ENCODE data around the gene WDR74.

WDR74 gene

GRCh38 chr11:62816557-62816956 is 22.8 kb downstream of the WDR74 start:
- no peak for TF ChIP-seq CTCF (IDR thresholded peaks at IDR 0.05)
- H3K4me3 ChIP-seq (ENCODE audit: low read depth, low read length), result no peak overlapping the region
- no peaks in the 10 kb centered on the region for H3K27me3 ChIP-seq (ENCODE audit: control insufficient read depth, insufficient read depth, low read length)
- H3K9me3 ChIP-seq (ENCODE audit: control insufficient read depth, low read length), result no peaks in the 10 kb centered on the region
- no peak overlapping the region for H3K27ac ChIP-seq
- H3K9ac ChIP-seq, result no peak overlapping the region
- H2AFZ ChIP-seq, result no peak overlapping the region
- H3K4me2 ChIP-seq (ENCODE audit: low read length), result no peak overlapping the region
- no peaks in the 10 kb centered on the region for H3K4me1 ChIP-seq
- no peaks in the 10 kb centered on the region for H3K36me3 ChIP-seq (ENCODE audit: control insufficient read depth, insufficient read depth, low read length)
- no peaks in the 10 kb centered on the region for H3K79me2 ChIP-seq

GRCh38 chr11:62811659-62812058 is 27.7 kb downstream of the WDR74 start:
- H3K4me3 ChIP-seq (ENCODE audit: low read depth, low read length), result no peak overlapping the region
- H3K9ac ChIP-seq, result no peak overlapping the region
- no peaks in the 10 kb centered on the region for H3K79me2 ChIP-seq
- H3K27me3 ChIP-seq (ENCODE audit: control insufficient read depth, insufficient read depth, low read length), result no peaks in the 10 kb centered on the region
- no peaks in the 10 kb centered on the region for H3K36me3 ChIP-seq (ENCODE audit: control insufficient read depth, insufficient read depth, low read length)
- H3K9me3 ChIP-seq (ENCODE audit: control insufficient read depth, low read length), result no peaks in the 10 kb centered on the region
- TF ChIP-seq CTCF (IDR thresholded peaks at IDR 0.05), result no peak
- H2AFZ ChIP-seq, result no peak overlapping the region
- H3K4me2 ChIP-seq (ENCODE audit: low read length), result no peak overlapping the region
- no peak overlapping the region for H3K27ac ChIP-seq
- H3K4me1 ChIP-seq, result peaks cover under 1% of the 10 kb centered on the region

GRCh38 chr11:62810748-62811147 is 28.6 kb downstream of the WDR74 start:
- H3K27me3 ChIP-seq (ENCODE audit: control insufficient read depth, insufficient read depth, low read length), result no peaks in the 10 kb centered on the region
- no peaks in the 10 kb centered on the region for H3K36me3 ChIP-seq (ENCODE audit: control insufficient read depth, insufficient read depth, low read length)
- H3K79me2 ChIP-seq, result no peaks in the 10 kb centered on the region
- no peak overlapping the region for H3K9ac ChIP-seq
- no peak overlapping the region for H2AFZ ChIP-seq
- peaks cover 3% of the 10 kb centered on the region for H3K4me1 ChIP-seq
- no peak overlapping the region for H3K27ac ChIP-seq
- H3K4me3 ChIP-seq (ENCODE audit: low read depth, low read length), result no peak overlapping the region
- no peak overlapping the region for H3K4me2 ChIP-seq (ENCODE audit: low read length)
- no peaks in the 10 kb centered on the region for H3K9me3 ChIP-seq (ENCODE audit: control insufficient read depth, low read length)
- no peak for TF ChIP-seq CTCF (IDR thresholded peaks at IDR 0.05)

- Histone ChIP-seq H3K4me1 (peaks cover 3% of the 10 kb centered on the region), H3K36me3 (ENCODE audit: control insufficient read depth, insufficient read depth, low read length) (no peaks in the 10 kb centered on the region), H3K9me3 (ENCODE audit: control insufficient read depth, low read length) (no peaks in the 10 kb centered on the region), H3K9ac (no peak overlapping the region), H3K27ac (peak overlapping the region; percentile 2), H3K27me3 (ENCODE audit: control insufficient read depth, insufficient read depth, low read length) (no peaks in the 10 kb centered on the region), H2AFZ (no peak overlapping the region), H3K4me2 (ENCODE audit: low read length) (no peak overlapping the region), H3K4me3 (ENCODE audit: low read depth, low read length) (no peak overlapping the region), H3K79me2 (peaks cover 3% of the 10 kb centered on the region)
- TF ChIP-seq CTCF (IDR thresholded peaks at IDR 0.05), result no peak
Measured at GRCh38 chr11:62806611-62807121, 32.7 kb downstream of the WDR74 start.

GRCh38 chr11:62805961-62806441 is 33.4 kb downstream of the WDR74 start:
- no peaks in the 10 kb centered on the region for H3K9me3 ChIP-seq (ENCODE audit: control insufficient read depth, low read length)
- H2AFZ ChIP-seq, result no peak overlapping the region
- no peaks in the 10 kb centered on the region for H3K27me3 ChIP-seq (ENCODE audit: control insufficient read depth, insufficient read depth, low read length)
- peak overlapping the region; percentile 63 for H3K4me3 ChIP-seq (ENCODE audit: low read depth, low read length)
- no peak overlapping the region for H3K9ac ChIP-seq
- H3K79me2 ChIP-seq, result peaks cover 3% of the 10 kb centered on the region
- H3K4me1 ChIP-seq, result peaks cover 3% of the 10 kb centered on the region
- no peak for TF ChIP-seq CTCF (IDR thresholded peaks at IDR 0.05)
- H3K27ac ChIP-seq, result peak overlapping the region; percentile 2
- H3K4me2 ChIP-seq (ENCODE audit: low read length), result peak overlapping the region; percentile 64
- no peaks in the 10 kb centered on the region for H3K36me3 ChIP-seq (ENCODE audit: control insufficient read depth, insufficient read depth, low read length)
